Anterior cingulate cortex (tissue), 58 donors: Measurements from ENCODE around the gene CHST11.
A peak's percentile ranks its signal among the peaks of the same experiment; 100 is the strongest.

Source experiments
- DNase-seq, 58 donors: peaks; one replicate each; lab custom pipeline; 2025; lab: John Stamatoyannopoulos, UW

The CHST11 gene

GRCh38 chr12:104458694-104459367 is 2.1 kb downstream of the CHST11 start:
- peak in 9 of 58 donors; percentile 5 to 51 (median 13) for DNase-seq

DNA sequence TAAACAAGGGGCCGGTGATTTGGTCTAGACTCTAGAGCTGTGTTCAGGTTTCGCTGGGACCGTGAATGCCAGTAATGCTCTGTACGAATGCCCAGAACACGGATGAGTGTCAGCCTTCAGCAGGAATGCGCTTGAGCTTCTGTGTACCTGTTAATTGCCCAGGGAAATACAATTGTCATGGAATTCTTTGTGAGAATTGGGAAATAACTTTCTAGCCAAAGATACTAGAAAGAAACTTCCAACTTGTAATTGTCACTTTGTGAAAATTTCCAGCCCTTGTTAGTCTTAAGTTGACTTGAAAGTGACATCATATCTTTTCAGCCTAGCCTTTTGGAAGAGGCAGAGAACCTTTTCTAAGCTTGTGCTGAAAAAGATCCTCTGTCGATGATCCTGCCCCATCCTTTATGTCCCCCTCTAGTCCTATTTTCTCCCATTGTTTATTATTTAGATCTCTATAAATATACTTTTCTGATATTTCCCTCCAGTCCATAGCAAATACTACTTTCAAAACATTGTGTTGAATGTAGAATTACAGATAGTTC is 2.7 kb downstream of the CHST11 start:
- peak in 1 of 58 donors; percentile 41 for DNase-seq

GRCh38 chr12:104460041-104460719 is 3.4 kb downstream of the CHST11 start:
- no peak for DNase-seq

DNA sequence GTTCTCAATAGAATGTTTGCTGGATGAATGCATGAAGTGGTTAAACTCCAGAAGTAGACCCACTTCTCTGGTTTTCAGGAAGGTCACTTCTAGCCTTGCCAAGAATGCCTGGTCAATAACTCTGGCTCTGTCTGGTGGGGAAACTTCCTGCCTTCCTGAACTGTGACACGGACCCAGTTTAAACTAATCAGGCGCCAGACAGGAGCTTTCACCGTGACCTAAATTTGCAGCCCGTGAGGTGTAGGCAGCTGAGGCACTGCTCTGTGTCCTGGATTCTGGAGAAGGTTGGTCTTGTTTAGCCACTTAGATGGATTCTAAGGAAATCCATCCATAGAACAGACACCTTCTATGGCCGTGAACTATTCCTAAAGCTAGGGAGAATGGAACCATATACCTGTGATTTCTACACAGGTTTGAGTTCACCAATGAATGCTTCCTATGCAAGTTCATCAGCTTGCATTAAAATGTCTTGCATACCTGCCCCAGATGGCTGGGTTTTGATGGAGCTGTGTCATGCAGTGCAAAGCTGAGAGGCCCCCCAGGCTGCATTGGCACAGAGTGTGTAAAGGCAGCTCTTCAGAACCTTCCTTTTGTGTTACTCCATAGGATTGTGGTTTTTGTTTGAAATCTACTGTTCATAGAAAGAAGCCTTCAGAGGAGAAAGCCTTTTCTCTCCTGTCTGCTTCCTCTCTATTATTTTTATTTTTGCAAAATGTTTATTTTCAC is 4.4 kb downstream of the CHST11 start:
- no peak for DNase-seq

DNA sequence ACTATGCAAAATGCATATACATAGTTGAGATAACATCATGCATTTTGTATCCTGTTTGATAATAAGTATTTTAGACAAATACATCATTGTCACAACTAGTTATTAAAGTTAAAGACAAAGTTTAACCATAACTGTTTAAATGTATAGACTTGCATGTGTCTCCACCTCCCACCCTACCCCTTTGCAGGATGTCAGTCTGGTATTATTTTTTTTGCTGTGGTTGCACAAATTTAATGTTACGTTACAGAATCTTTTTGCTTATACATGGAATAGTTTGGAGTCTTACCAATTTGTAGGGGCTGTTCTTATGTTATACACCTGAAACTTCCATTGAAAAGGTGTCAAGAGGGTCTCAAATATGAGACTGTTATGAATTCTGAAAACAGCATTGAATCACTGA is 5.6 kb downstream of the CHST11 start:
- DNase-seq, result no peak

DNA sequence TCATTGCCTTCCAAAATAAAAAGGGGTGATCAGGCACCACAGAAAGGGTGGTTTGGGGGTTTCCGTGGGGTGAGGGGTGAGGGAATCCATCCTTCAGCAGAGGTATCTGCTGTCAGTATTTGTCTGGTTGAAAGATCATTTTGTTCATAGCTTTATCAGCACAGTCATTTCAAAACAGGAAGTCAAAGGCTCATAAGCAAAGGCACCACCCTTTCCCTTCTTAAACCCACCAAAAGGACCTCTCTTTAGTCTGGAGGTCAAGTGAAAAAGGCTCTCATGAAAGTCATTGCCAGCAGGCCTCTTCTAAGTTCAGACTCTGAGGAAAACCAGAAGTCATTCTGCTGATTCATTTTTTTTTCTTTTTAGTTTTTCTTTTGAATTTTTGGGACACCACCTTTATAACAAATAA is 6.2 kb downstream of the CHST11 start:
- DNase-seq, result no peak

DNA sequence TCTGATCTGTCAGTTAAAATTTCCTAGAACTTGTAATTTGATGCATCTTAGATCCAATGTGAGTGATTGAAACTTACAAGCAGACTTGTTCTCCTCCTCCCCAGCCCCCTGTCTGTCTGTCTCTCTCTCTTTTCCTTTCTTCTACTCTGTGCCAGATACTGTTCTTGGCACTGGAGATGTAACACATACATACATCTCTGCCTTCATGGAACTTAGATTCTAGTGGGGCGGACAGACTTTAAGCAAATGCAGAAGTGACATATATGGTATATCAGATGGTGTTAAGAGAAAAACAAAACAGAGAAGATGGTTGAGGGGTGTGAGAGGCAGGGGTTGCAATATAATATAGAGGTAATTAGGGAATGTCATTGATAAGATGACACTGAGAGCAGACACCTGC is 6.6 kb downstream of the CHST11 start:
- DNase-seq, result no peak

DNA sequence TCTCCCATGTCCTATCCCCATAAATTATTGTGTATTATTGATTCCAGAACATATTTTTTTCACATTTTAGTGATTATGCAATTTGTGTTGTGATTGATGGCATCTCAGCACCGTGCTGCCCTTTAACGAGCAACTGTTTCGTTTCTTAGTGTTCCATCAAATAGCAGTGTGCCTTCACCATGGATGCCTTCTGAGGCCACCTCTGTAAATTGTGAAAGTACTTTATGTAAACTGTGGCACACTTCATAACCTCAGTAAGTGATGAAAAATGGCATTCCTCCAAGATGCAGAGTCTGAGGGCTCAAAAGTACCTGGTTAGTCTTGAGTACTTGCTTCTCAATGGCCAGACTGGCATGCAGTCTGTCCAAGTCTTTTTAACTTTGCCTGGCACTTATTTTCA is 8.2 kb downstream of the CHST11 start:
- DNase-seq, result no peak

DNA sequence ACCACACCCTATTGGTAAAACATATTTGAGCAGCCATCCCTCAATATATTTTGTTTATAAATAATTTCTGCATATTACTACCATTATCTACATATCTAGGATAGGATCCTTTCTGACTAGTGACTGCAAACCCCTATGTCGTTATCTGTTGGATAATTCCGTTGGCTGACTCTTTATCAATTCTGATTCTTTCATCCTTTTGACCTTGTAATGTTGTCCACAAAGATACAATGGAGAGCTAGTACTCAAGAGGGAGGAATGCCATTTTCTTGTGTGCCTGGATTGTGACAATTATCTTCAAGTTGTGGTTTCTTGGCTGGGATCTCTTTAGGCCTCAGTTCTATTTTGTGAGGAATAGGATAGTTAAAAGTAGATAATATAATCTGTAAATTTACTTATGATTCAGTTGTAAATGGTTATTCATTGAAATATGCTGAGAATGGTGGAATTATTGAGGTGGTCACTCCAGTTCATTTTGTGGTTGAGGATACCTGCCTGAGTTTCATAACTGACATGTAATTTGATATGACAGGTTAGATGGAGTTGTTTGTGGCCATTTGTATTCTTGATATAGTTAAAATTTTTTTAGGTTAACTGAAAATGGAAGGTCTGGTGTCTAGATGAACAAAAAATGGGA is 10.1 kb downstream of the CHST11 start:
- no peak for DNase-seq

DNA sequence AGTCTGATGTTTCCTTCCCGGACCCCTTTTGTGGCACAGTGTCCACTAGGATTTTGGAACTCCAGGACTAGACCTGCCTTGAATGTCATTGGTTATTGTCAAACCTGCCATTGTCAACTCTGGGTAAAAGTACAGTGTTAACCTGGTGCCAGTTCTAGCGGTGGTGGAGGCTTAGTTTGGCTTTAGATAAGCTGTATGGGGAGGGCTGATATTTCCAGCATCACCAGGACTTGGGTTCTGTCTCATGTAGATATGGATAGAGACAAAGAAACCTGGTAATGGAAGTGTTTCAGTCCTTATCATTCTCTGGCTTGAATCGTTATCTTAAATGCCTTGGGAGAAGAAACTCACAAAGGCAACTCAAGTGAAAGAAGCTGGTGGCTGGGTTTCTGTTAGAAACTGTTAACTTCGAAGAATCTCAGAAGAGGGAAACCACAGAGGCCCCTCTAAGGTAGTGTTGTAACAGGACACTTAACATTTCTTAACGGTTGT is 10.6 kb downstream of the CHST11 start:
- DNase-seq, result no peak

DNA sequence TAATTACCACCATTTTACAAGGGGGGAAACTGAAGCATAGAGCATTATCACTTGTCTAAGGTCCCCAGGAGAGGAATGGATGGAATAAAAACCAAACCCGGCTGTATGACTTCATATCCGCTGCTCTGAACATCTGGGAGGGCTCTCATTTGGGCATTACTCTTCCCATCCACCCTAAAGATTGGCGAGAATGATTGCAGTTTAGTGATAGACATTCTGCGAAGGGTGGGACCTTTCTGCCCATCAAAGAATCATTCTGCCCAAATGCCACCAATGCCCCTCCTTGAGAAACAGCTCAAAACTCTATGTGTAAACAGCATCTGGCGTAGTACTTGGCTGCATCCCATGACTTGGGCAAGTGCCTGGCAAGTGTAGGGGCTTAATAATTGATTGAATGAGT is 11.6 kb downstream of the CHST11 start:
- no peak for DNase-seq

- no peak for DNase-seq
These were observed 12.3 kb downstream of the CHST11 start for GRCh38 chr12:104469066-104469465.

GRCh38 chr12:104469523-104469922 is 12.8 kb downstream of the CHST11 start:
- DNase-seq, result no peak

- no peak for DNase-seq
These were observed 13.8 kb downstream of the CHST11 start for GRCh38 chr12:104470521-104470920.

GRCh38 chr12:104471336-104471735 is 14.6 kb downstream of the CHST11 start:
- DNase-seq, result no peak

DNA sequence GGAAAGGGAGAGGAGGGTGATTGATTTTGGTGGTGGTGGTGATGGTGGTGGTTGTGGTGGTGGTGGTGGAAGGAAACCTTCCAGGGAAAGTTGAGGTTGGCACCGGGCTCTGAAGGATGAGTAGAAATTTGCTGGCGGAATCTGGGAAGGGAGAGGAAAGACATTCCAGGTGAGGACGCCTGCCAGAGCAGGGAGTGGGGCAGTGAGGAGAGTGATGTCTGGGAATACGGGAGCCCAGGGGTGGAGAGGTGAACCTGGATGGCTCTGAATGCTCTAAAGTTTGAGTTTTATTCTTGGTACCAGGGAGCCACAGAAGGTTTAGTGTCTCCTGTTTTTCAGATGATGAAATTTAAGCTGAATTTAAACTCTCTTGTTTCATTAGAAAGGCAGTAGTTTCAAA is 16.0 kb downstream of the CHST11 start:
- no peak for DNase-seq

DNA sequence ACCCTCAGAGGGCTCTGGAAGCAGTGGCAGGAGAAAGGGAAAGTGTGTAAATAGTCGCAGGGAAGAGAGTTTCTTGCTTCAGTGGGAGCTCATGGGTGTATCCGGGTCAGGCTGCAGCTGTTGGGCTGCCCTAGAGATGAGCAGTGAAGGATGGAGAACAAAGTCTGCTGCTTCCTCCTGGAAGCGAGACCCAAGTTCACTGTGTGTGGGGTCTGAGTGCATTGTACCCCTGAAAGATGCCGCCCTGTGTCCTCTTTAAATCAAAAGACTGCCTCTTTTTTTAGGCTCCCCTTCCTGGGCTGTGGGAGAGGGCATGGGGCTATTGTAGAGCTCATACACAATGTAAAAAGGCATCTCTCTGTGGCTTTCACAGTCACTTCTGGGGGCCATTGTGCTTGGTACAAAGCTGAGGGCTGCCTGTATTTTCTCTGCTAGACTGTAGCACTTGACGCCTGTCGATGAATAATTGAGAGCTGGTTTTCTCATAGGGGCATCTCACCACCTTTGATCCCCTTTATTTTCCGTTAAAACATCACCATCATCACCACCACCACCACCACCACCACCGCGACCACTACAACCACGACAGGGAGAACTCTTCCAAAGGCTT is 16.7 kb downstream of the CHST11 start:
- DNase-seq, result no peak

DNA sequence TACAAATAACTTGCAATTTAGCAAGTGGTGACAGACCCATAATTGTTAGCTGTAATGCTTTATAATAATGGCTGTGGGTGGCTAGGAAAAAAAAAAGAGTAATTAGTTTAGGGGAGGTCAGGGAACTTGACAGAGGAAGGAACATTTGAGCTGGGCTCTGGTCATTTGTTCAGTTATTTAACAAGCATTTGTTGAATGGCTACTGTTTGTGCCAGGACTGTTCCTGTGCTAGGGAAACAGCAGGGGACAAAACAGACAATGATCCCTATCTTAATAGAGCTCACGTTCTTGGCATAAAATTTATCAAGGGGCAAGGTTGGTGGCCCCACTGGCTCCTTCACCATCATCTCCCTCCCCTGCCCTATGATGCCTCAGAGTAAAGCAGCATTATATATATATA is 18.5 kb downstream of the CHST11 start:
- no peak for DNase-seq

DNA sequence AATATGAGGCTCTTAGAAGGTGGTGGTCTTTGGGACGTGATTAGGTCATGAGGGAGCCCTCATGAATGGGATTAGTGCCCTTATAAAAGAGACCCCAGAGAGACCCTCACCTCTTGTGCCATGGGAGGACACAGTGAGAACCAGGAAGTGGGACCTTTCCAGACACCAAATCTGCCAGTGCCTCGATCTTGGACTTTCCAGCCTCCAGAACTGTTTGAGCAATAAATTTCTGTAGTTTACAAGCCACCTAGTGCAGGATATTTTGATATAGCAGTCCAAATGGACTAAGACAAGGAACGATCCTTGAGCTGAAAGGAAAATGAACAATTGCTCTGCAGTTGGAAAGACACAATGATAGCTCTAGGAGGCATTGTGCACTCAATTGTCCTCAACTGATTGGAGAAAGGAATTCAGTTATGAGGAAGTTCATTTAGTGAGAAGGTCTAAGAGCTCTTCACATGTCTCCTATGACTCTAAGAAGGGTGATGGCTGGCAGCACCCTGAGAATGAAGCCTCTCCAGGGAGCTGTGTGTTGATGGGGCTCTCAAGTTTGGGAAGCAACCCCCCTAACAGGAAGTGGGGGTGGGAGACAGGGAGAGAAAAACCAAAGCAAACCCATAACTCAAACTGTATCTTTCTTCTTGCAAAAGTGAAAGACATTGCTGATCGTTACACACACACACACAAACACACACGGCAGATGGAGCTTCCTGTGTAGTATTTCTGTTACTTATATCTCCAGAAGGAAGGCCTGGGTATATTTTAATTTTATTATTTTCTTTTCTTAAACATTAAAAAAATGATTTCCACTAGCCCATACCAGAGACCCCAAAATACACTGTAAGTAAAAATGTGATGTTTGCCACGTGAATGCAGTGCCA is 21.0 kb downstream of the CHST11 start:
- DNase-seq, result no peak
